GM12878 (cell line): ENCODE results near the gene STAT5B. TPM values are rescaled to one million over a fixed set of nuclear protein-coding genes. Genes with fewer than 3 reads are reported as not detected.
A peak's percentile ranks its signal among the peaks of the same experiment; 100 is the strongest.

Experiments
- ATAC-seq: fragments of 200-7000 bp; cut with Tn5 transposase; 3 replicates; pipeline ENCODE4 v1.9.1; 2020; ENCODE audit warnings: mild to moderate bottlenecking, moderate library complexity
- BruUV-seq: library from RNA; stranded (reverse); fragments of 400-500 nt; replicated peaks from 2 replicates; lab custom pipeline; 2021; lab: Mats Ljungman, UMichigan
- CTCF ChIA-PET: fragments of 300-600 bp; sonication (Branson Sonifier 250); formaldehyde crosslinking; extraction: SDS; loops from one replicate; lab custom pipeline; 2021; ENCODE audit warnings: inconsistent platforms; lab: Yijun Ruan, JAX
- POLR2A ChIA-PET: fragments of 350-600 bp; formaldehyde crosslinking; extraction: SDS; loops from one replicate; lab custom pipeline; 2021; ENCODE audit warnings: inconsistent platforms; lab: Charles Lee
- RAD21 ChIA-PET: fragments of 300-600 bp; sonication (Branson Sonifier 250); formaldehyde crosslinking; loops from one replicate; lab custom pipeline; 2023; ENCODE audit warnings: antibody characterized with exemption; ENCODE audit not compliant: unreplicated experiment; lab: Charles Lee
- SMC1A ChIA-PET: fragments of 300-600 bp; sonication (Branson Sonifier 250); formaldehyde crosslinking; loops from one replicate; lab custom pipeline; 2023; ENCODE audit not compliant: unreplicated experiment, uncharacterized antibody; lab: Charles Lee
- DNase-seq: peaks from one replicate; pipeline ENCODE4 v3.0.0-alpha.2; 2011; ENCODE audit warnings: low read depth, low spot score
- FAIRE-seq: peaks from 3 replicates; lab custom pipeline; 2011; peaks lifted over from hg19 to GRCh38; lab: Jason Lieb, UNC
- H2AFZ ChIP-seq: 2 replicates; pipeline ENCODE4 v1.6.0; 2011; ENCODE audit warnings: low read depth, low read length, control low read depth; ENCODE audit not compliant: control insufficient read depth
- H3K27ac ChIP-seq: 2 replicates; pipeline ENCODE4 v1.5.1; 2011; ENCODE audit warnings: control low read depth; ENCODE audit not compliant: control insufficient read depth, insufficient read depth
- H3K27me3 ChIP-seq, 2 experiments: replicated peaks in 1 of 2; 2 replicates each; pipeline versions ENCODE4 v1.6.0 to v1.6.1; 2011; ENCODE audit warnings: low read length in 1 of 2; ENCODE audit not compliant: control insufficient read depth in 2 of 2, insufficient read depth in 2 of 2
- H3K36me3 ChIP-seq, 2 experiments: 2 replicates each; pipeline ENCODE4 v1.5.1; 2011; ENCODE audit warnings: low read length in 1 of 2; ENCODE audit not compliant: control insufficient read depth in 2 of 2, insufficient read depth in 2 of 2
- H3K4me1 ChIP-seq: 2 replicates; pipeline ENCODE4 v1.6.1; 2011; ENCODE audit warnings: mild to moderate bottlenecking, low read length, moderate library complexity, mixed read lengths; ENCODE audit not compliant: control insufficient read depth, insufficient read depth
- H3K4me2 ChIP-seq: 2 replicates; pipeline ENCODE4 v1.6.0; 2011; ENCODE audit warnings: control low read depth; ENCODE audit not compliant: control insufficient read depth, insufficient read depth
- H3K4me3 ChIP-seq: fragments of 200-600 bp; sonication (generic); 2 replicates; pipeline ENCODE4 v1.5.1; 2016
- H3K79me2 ChIP-seq: 2 replicates; pipeline ENCODE4 v1.6.0; 2011; ENCODE audit warnings: low read length; ENCODE audit not compliant: control insufficient read depth, insufficient read depth
- H3K9ac ChIP-seq: 2 replicates; pipeline ENCODE4 v1.8.0; 2011; ENCODE audit warnings: low read length, control low read depth, mixed read lengths; ENCODE audit not compliant: control insufficient read depth, insufficient read depth
- H3K9me3 ChIP-seq: replicated peaks from 3 replicates; pipeline ENCODE4 v1.5.1; 2011; ENCODE audit warnings: mild to moderate bottlenecking, low read length; ENCODE audit not compliant: control insufficient read depth, insufficient read depth
- H4K20me1 ChIP-seq: 2 replicates; pipeline ENCODE4 v1.6.0; 2011; ENCODE audit not compliant: control insufficient read depth, insufficient read depth
- EED ChIP-seq: sonication (generic); IDR thresholded peaks from 2 replicates; pipeline ENCODE4 v1.6.1; 2016; ENCODE audit warnings: antibody characterized with exemption, low read depth
- ESRRA ChIP-seq: IDR thresholded peaks from 2 replicates; pipeline ENCODE4 v1.6.1; 2012; ENCODE audit warnings: mild to moderate bottlenecking, low read length, improper control_type of control experiment
- EZH2 ChIP-seq: IDR thresholded peaks from 2 replicates; pipeline ENCODE4 v1.6.1; 2012; ENCODE audit warnings: low read depth, mild to moderate bottlenecking, control low read depth, inconsistent platforms, low read length, borderline replicate concordance; ENCODE audit not compliant: control insufficient read depth
- NR2C2 ChIP-seq: IDR thresholded peaks from 2 replicates; pipeline ENCODE4 v1.6.1; 2011; ENCODE audit warnings: borderline replicate concordance, low read depth; ENCODE audit not compliant: control insufficient read depth, insufficient read length
- RCOR1 ChIP-seq: conservative IDR thresholded peaks from 2 replicates; pipeline ENCODE4 v1.6.1; 2012; ENCODE audit warnings: low read depth, low read length, improper control_type of control experiment
- SIX5 ChIP-seq: IDR thresholded peaks from 2 replicates; pipeline ENCODE4 v1.6.1; 2011; ENCODE audit warnings: mild to moderate bottlenecking, low read depth, low read length, moderate library complexity; ENCODE audit not compliant: severe bottlenecking
- SMC3 ChIP-seq: IDR thresholded peaks from 2 replicates; pipeline ENCODE4 v1.6.1; 2011; ENCODE audit warnings: low read length, improper control_type of control experiment, borderline replicate concordance
- STAT3 ChIP-seq: IDR thresholded peaks from 2 replicates; pipeline ENCODE4 v1.6.1; 2011; ENCODE audit warnings: low read depth, low read length, improper control_type of control experiment
- ZNF207 ChIP-seq: fragments of 450-650 bp; IDR thresholded peaks from 2 replicates; pipeline ENCODE4 v1.6.1; 2014; ENCODE audit warnings: antibody characterized with exemption, mild to moderate bottlenecking, borderline replicate concordance
- ZNF592 ChIP-seq: fragments of 450-650 bp; IDR thresholded peaks from 2 replicates; pipeline ENCODE4 v1.6.1; 2017; ENCODE audit warnings: mild to moderate bottlenecking, moderate library complexity
- WGBS: methylation state at CpG from one replicate; pipeline ENCODE4 v1.1.6; 2016; ENCODE audit warnings: low lambda C conversion rate; ENCODE audit not compliant: insufficient replicate concordance, insufficient coverage; ENCODE audit errors: missing lambda C conversion rate; 5-methylcytosine and 5-hydroxymethylcytosine counted together
- in situ Hi-C: fragments of 300-500 bp; cut with MboI; formaldehyde crosslinking; loops from 9 replicates; pipeline ENCODE4 v1.14.3; 2018; ENCODE audit warnings: mixed read lengths
- intact Hi-C: fragments of 100-400 bp; cut with micrococcal nuclease; formaldehyde crosslinking; loops from one replicate; pipeline ENCODE4 v1.14.2; 2022; ENCODE audit not compliant: unreplicated experiment
- polyA plus RNA-seq, 11 experiments: library from polyadenylated mRNA; depleted of rRNA in 4 of 11; unstranded in 6 of 11; stranded (reverse) in 5 of 11; fragments of >200 nt; fragmentation: Nextera tagmentation in 4 of 11; fragmentation: Illumina TruSeq in 1 of 11; extraction: Ambion mirVana in 4 of 11; extraction: Trizol in 1 of 11; gene quantifications; 1 replicate in 1 of 11; 2 replicates in 10 of 11; pipeline versions ENCODE4 v1.2.1 to v1.2.3, GENCODE V29; 2011 to 2016; ENCODE audit warnings: inconsistent platforms in 2 of 11, missing spikeins in 2 of 11, low read depth in 1 of 11
- total RNA-seq, 4 experiments: library from RNA; depleted of rRNA in 3 of 4; stranded (reverse); fragments of >200 nt in 3 of 4; fragmentation: Illumina TruSeq in 1 of 4; extraction: Trizol in 1 of 4; gene quantifications; 2 replicates each; pipeline versions ENCODE4 v1.2.1 to v1.2.3, GENCODE V29; 2013 to 2021
- TF ChIP-seq, protein P1 (sequence below): fragments of 450-650 bp; IDR thresholded peaks from 2 replicates; pipeline ENCODE4 v1.6.1; 2016; ENCODE audit warnings: mild to moderate bottlenecking, moderate library complexity, borderline replicate concordance
- TF ChIP-seq, protein P2 (sequence below): IDR thresholded peaks from 2 replicates; pipeline ENCODE4 v1.6.1; 2012; ENCODE audit warnings: low read depth, low read length, improper control_type of control experiment
- TF ChIP-seq, protein P3 (sequence below): IDR thresholded peaks from 2 replicates; pipeline ENCODE4 v1.6.1; 2012; ENCODE audit warnings: low read depth, low read length, improper control_type of control experiment

The STAT5B gene
- total and polyA plus RNA-seq, 10 of the 15 experiments (the other 5 are each of a cell fraction or from before 2014, with no cell fraction given), result 11.0 to 69.6 (median 46.7) TPM

GRCh38 chr17:42199416-42200011, 76.7 kb downstream of the STAT5B start:
- H3K9ac ChIP-seq, result no peak overlapping the region
- no peaks in the 10 kb centered on the region for H4K20me1 ChIP-seq
- intact Hi-C loops, result no loop called here
- no TSS peak for BruUV-seq
- H3K4me1 ChIP-seq, result no peaks in the 10 kb centered on the region; the same call in 1 of the 2 replicates
- ChIA-PET POLR2A (interaction anchor here (0.5 to 0.6 kb wide), 4 partner anchors 38 to 1976 kb away, joined by 6 to 13 read pairs (median 6); no protein-coding TSS in a partner anchor), CTCF (interaction anchor here (1.0 to 2.5 kb wide), 3 partner anchors 13 to 23 kb away, joined by 3 to 9 read pairs (median 5); partner anchors contain the start of gene HCRT), SMC1A (interaction anchor here (1.1 to 1.2 kb wide), 3 partner anchors 17 to 49 kb away, joined by 3 to 5 read pairs (median 3); no protein-coding TSS in a partner anchor), RAD21 (interaction anchor here (1.0 kb wide), 1 partner anchor 207 kb away, joined by 3 read pairs; no protein-coding TSS in a partner anchor)
- 79% methylated on average over 12 of the region's 12 CpGs for WGBS
- in situ Hi-C loops, result no loop called here
- FAIRE-seq (no peak), ATAC-seq (peak; percentile 56), DNase-seq (no peak)
- no peaks in the 10 kb centered on the region for H3K9me3 ChIP-seq
- no peak overlapping the region for H3K27ac ChIP-seq
- H3K4me2 ChIP-seq, result no peak overlapping the region
- no peaks in the 10 kb centered on the region for H3K27me3 ChIP-seq
- H3K79me2 ChIP-seq, result no peaks in the 10 kb centered on the region
- H2AFZ ChIP-seq, result no peak overlapping the region
- H3K4me3 ChIP-seq, result no peak overlapping the region
- H3K36me3 ChIP-seq, result peaks cover 4 to 12% of the 10 kb centered on the region in 2 experiments; a peak in 3 of 4 replicates
- no peak for TF ChIP-seq STAT3
- no peak for TF ChIP-seq SMC3
- no peak for TF ChIP-seq EED
- TF ChIP-seq, protein P1, sequence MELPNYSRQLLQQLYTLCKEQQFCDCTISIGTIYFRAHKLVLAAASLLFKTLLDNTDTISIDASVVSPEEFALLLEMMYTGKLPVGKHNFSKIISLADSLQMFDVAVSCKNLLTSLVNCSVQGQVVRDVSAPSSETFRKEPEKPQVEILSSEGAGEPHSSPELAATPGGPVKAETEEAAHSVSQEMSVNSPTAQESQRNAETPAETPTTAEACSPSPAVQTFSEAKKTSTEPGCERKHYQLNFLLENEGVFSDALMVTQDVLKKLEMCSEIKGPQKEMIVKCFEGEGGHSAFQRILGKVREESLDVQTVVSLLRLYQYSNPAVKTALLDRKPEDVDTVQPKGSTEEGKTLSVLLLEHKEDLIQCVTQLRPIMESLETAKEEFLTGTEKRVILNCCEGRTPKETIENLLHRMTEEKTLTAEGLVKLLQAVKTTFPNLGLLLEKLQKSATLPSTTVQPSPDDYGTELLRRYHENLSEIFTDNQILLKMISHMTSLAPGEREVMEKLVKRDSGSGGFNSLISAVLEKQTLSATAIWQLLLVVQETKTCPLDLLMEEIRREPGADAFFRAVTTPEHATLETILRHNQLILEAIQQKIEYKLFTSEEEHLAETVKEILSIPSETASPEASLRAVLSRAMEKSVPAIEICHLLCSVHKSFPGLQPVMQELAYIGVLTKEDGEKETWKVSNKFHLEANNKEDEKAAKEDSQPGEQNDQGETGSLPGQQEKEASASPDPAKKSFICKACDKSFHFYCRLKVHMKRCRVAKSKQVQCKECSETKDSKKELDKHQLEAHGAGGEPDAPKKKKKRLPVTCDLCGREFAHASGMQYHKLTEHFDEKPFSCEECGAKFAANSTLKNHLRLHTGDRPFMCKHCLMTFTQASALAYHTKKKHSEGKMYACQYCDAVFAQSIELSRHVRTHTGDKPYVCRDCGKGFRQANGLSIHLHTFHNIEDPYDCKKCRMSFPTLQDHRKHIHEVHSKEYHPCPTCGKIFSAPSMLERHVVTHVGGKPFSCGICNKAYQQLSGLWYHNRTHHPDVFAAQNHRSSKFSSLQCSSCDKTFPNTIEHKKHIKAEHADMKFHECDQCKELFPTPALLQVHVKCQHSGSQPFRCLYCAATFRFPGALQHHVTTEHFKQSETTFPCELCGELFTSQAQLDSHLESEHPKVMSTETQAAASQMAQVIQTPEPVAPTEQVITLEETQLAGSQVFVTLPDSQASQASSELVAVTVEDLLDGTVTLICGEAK, result no peak
- TF ChIP-seq RCOR1, result no peak
- TF ChIP-seq ZNF207, result no peak
- TF ChIP-seq NR2C2, result no peak
- TF ChIP-seq, protein P2, sequence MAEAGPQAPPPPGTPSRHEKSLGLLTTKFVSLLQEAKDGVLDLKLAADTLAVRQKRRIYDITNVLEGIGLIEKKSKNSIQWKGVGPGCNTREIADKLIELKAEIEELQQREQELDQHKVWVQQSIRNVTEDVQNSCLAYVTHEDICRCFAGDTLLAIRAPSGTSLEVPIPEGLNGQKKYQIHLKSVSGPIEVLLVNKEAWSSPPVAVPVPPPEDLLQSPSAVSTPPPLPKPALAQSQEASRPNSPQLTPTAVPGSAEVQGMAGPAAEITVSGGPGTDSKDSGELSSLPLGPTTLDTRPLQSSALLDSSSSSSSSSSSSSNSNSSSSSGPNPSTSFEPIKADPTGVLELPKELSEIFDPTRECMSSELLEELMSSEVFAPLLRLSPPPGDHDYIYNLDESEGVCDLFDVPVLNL, result no peak
- TF ChIP-seq SIX5, result no peak
- no peak for TF ChIP-seq ZNF592
- TF ChIP-seq, protein P3, sequence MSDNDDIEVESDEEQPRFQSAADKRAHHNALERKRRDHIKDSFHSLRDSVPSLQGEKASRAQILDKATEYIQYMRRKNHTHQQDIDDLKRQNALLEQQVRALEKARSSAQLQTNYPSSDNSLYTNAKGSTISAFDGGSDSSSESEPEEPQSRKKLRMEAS, result no peak
- no peak for TF ChIP-seq ESRRA
- no peak for TF ChIP-seq EZH2
